ENCODE data around the gene MAPK1. TPM values are rescaled to one million over a fixed set of nuclear protein-coding genes. Genes with fewer than 3 reads are reported as not detected.
"Not testable (repeated sequence)": the region's sequence is repeated elsewhere in the genome, so short reads cannot be mapped to it uniquely, and the experiment has no call there.

Gene MAPK1
- total RNA-seq, 4 donors from 2014 or later = 44.9 to 87.2 (median 63.5) TPM

- H3K36me3 ChIP-seq = peaks cover 15 to 72% (median 38%) of the 10 kb centered on the region in 4 donors
- no peaks in the 10 kb centered on the region for H3K27me3 ChIP-seq
- TF ChIP-seq CTCF (IDR thresholded peaks at IDR 0.05) (no peak), EP300 (IDR thresholded peaks at IDR 0.05) (no peak), POLR2AphosphoS5 (IDR thresholded peaks at IDR 0.05) (no peak), POLR2A (IDR thresholded peaks at IDR 0.05; ENCODE audit: low read depth) (no peak)
- H3K27ac ChIP-seq (replicated peaks in 1 of 4) = no peak overlapping the region
- H3K4me1 ChIP-seq = peaks cover 0 to 16% (median 11%) of the 10 kb centered on the region in 4 donors
- no peaks in the 10 kb centered on the region for H3K9me3 ChIP-seq
- WGBS = 88% methylated on average over 3 of the region's 3 CpGs
- intact Hi-C loops (cut with DNase I) = no loop called here
- no peak for DNase-seq (ENCODE audit: extremely low spot score)
- H3K4me3 ChIP-seq = no peak overlapping the region
Measured at GRCh38 chr22:21796231-21796630, 71.2 kb downstream of the MAPK1 start.

GRCh38 chr22:21793716-21794115, 73.7 kb downstream of the MAPK1 start:
- H3K27me3 ChIP-seq; H3K27ac ChIP-seq (replicated peaks in 1 of 4); H3K9me3 ChIP-seq; DNase-seq (ENCODE audit: extremely low spot score); H3K4me3 ChIP-seq; intact Hi-C loops (cut with DNase I): not testable (repeated sequence)
- H3K4me1 ChIP-seq = peaks cover 0 to 16% (median 11%) of the 10 kb centered on the region in 4 donors
- 97% methylated on average over 10 of the region's 10 CpGs for WGBS
- peaks cover 7 to 74% (median 37%) of the 10 kb centered on the region in 4 donors for H3K36me3 ChIP-seq

- Histone ChIP-seq H3K36me3 (peaks cover 8 to 81% (median 44%) of the 10 kb centered on the region in 4 donors), H3K4me1 (peaks cover 0 to 4% (median 1%) of the 10 kb centered on the region in 4 donors), H3K9me3 (no peaks in the 10 kb centered on the region), H3K27ac (replicated peaks in 1 of 4) (no peak overlapping the region), H3K27me3 (no peaks in the 10 kb centered on the region), H3K4me3 (no peak overlapping the region)
- DNase-seq (ENCODE audit: extremely low spot score) = no peak
- TF ChIP-seq EP300 (IDR thresholded peaks at IDR 0.05) (no peak), CTCF (IDR thresholded peaks at IDR 0.05) (no peak)
- 80% methylated on average over 11 of the region's 11 CpGs for WGBS
- intact Hi-C loops (cut with DNase I) = no loop called here
Measured at GRCh38 chr22:21791635-21792625, 75.5 kb downstream of the MAPK1 start.

- H3K36me3 ChIP-seq = peaks cover 8 to 84% (median 48%) of the 10 kb centered on the region in 4 donors
- 96% methylated on average over 11 of the region's 11 CpGs for WGBS
- intact Hi-C loops (cut with DNase I); H3K4me3 ChIP-seq; H3K27ac ChIP-seq (replicated peaks in 1 of 4); DNase-seq (ENCODE audit: extremely low spot score); H3K4me1 ChIP-seq; H3K9me3 ChIP-seq; H3K27me3 ChIP-seq: not testable (repeated sequence)
Measured at GRCh38 chr22:21790849-21791610, 76.4 kb downstream of the MAPK1 start.

GRCh38 chr22:21790359-21790758, 77.1 kb downstream of the MAPK1 start:
- Histone ChIP-seq H3K4me1 (no peaks in the 10 kb centered on the region), H3K27me3 (no peaks in the 10 kb centered on the region), H3K4me3 (no peak overlapping the region), H3K9me3 (no peaks in the 10 kb centered on the region), H3K36me3 (peaks cover 8 to 84% (median 48%) of the 10 kb centered on the region in 4 donors), H3K27ac (replicated peaks in 1 of 4) (no peak overlapping the region)
- TF ChIP-seq POLR2A (IDR thresholded peaks at IDR 0.05; ENCODE audit: low read depth) (no peak), CTCF (IDR thresholded peaks at IDR 0.05) (no peak), EP300 (IDR thresholded peaks at IDR 0.05) (no peak), POLR2AphosphoS5 (IDR thresholded peaks at IDR 0.05) (no peak)
- intact Hi-C loops (cut with DNase I) = no loop called here
- no peak for DNase-seq (ENCODE audit: extremely low spot score)

DNA sequence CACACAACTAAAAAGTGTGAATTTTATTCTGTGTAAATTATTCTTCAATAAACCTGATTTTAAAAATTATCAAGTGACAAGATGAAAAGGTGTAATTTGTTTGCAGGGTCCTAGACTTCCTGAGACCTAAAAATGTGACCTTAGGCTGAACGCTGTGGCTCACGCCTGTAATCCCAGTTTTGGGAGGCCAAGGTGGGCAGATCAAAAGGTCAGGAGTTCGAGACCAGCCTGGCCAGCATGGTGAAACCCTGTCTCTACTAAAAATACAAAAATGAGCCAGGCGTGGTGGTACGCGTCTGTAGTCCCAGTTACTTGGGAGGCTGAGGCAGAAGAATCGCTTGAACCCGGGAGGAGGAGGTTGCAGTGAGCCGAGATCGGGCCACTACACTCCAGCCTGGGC, 79.9 kb downstream of the MAPK1 start:
- H3K27me3 ChIP-seq; intact Hi-C loops (cut with DNase I); H3K4me3 ChIP-seq; H3K27ac ChIP-seq (replicated peaks in 1 of 4); H3K4me1 ChIP-seq; H3K9me3 ChIP-seq; DNase-seq (ENCODE audit: extremely low spot score): not testable (repeated sequence)
- 95% methylated on average over 10 of the region's 10 CpGs for WGBS
- H3K36me3 ChIP-seq = peaks cover 16 to 88% (median 60%) of the 10 kb centered on the region in 4 donors

Data from esophagus muscularis mucosa (tissue), 4 donors.